ENCODE data around the gene ANKEF1.

- TF ChIP-seq EZH2 (IDR thresholded peaks at IDR 0.05; ENCODE audit: borderline replicate concordance, low read length) (no peak), CTCF (IDR thresholded peaks at IDR 0.05; ENCODE audit: low read length) (no peak)
Observed at GRCh38 chr20:10033905-10034650, 709 bp upstream of the ANKEF1 start.

All from OCI-LY1 (cell line).